ENCODE results near the gene SFTPB. TPM values are rescaled to one million over a fixed set of nuclear protein-coding genes. Genes with fewer than 3 reads are reported as not detected.

The SFTPB gene
- polyA plus RNA-seq, 1 donor from 2014 or later = not detected

DNA sequence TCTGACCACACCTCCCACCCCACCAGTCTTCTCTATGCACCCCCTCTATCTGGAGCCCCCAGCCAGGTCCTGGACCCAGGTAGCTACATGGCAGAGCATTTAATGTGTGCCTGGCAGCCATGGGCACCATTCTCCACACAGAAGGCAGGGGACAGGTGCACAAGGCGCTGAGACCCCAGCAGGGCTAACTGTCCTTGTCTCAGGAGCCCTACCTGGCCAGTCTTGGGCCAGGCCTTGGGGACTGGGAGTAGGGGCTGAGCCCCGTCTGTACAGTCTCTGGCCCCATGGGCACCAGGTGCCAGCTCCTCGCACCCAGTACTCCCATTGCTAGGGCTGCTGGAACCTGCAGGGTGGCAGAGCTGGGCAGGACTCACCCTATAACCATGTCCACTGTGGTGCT lies 29.1 kb upstream of the SFTPB start:
- Histone ChIP-seq H3K9me3 (ENCODE audit: low read length) (no peaks in the 10 kb centered on the region), H3K9me2 (ENCODE audit: insufficient read depth, low read length) (no peaks in the 10 kb centered on the region), H3F3A (ENCODE audit: insufficient read depth, low read length, poor library complexity, severe bottlenecking) (no peaks in the 10 kb centered on the region), H3K36me3 (ENCODE audit: insufficient read depth, low read length) (no peaks in the 10 kb centered on the region), H3K9ac (ENCODE audit: low read length) (no peak overlapping the region), H3K27ac (ENCODE audit: low read length) (no peak overlapping the region), H3K79me2 (replicated peaks; ENCODE audit: insufficient read depth, low read length) (no peaks in the 10 kb centered on the region), H2AFZ (ENCODE audit: low read depth, low read length) (no peak overlapping the region), H3K27me3 (ENCODE audit: insufficient read depth, low read depth, low read length) (no peaks in the 10 kb centered on the region), H3K4me2 (ENCODE audit: low read length) (no peak overlapping the region), H4K20me1 (ENCODE audit: insufficient read depth) (no peaks in the 10 kb centered on the region), H3K4me3 (ENCODE audit: low read length) (no peak overlapping the region)
- no peak for TF ChIP-seq POLR2AphosphoS5 (IDR thresholded peaks at IDR 0.05)
- no peak for TF ChIP-seq MXI1 (conservative IDR thresholded peaks at IDR 0.05; ENCODE audit: poor library complexity, severe bottlenecking)
- no peak for TF ChIP-seq REST (IDR thresholded peaks at IDR 0.05; ENCODE audit: borderline replicate concordance)
- no peak for TF ChIP-seq TAF1 (IDR thresholded peaks at IDR 0.05; ENCODE audit: low read depth)
- no peak for TF ChIP-seq SMC3 (conservative IDR thresholded peaks at IDR 0.05; ENCODE audit: poor library complexity)
- no peak for TF ChIP-seq RAD21 (conservative IDR thresholded peaks at IDR 0.05)
- TF ChIP-seq EP300 (conservative IDR thresholded peaks at IDR 0.05; ENCODE audit: poor library complexity, severe bottlenecking) = no peak
- TF ChIP-seq EZH2 (IDR thresholded peaks at IDR 0.05; ENCODE audit: borderline replicate concordance, insufficient read depth, low read length, poor library complexity, severe bottlenecking) = no peak
- TF ChIP-seq, protein P1, sequence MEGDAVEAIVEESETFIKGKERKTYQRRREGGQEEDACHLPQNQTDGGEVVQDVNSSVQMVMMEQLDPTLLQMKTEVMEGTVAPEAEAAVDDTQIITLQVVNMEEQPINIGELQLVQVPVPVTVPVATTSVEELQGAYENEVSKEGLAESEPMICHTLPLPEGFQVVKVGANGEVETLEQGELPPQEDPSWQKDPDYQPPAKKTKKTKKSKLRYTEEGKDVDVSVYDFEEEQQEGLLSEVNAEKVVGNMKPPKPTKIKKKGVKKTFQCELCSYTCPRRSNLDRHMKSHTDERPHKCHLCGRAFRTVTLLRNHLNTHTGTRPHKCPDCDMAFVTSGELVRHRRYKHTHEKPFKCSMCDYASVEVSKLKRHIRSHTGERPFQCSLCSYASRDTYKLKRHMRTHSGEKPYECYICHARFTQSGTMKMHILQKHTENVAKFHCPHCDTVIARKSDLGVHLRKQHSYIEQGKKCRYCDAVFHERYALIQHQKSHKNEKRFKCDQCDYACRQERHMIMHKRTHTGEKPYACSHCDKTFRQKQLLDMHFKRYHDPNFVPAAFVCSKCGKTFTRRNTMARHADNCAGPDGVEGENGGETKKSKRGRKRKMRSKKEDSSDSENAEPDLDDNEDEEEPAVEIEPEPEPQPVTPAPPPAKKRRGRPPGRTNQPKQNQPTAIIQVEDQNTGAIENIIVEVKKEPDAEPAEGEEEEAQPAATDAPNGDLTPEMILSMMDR (IDR thresholded peaks at IDR 0.05; ENCODE audit: poor library complexity, severe bottlenecking) = no peak

- Histone ChIP-seq H3K9me3 (ENCODE audit: low read length) (no peaks in the 10 kb centered on the region), H3K4me2 (ENCODE audit: low read length) (no peak overlapping the region), H3F3A (ENCODE audit: insufficient read depth, low read length, poor library complexity, severe bottlenecking) (no peaks in the 10 kb centered on the region), H4K20me1 (ENCODE audit: insufficient read depth) (no peaks in the 10 kb centered on the region), H3K27ac (ENCODE audit: low read length) (no peak overlapping the region), H3K9ac (ENCODE audit: low read length) (no peak overlapping the region), H3K9me2 (ENCODE audit: insufficient read depth, low read length) (no peaks in the 10 kb centered on the region), H3K27me3 (ENCODE audit: insufficient read depth, low read depth, low read length) (no peaks in the 10 kb centered on the region), H3K79me2 (replicated peaks; ENCODE audit: insufficient read depth, low read length) (no peaks in the 10 kb centered on the region), H2AFZ (ENCODE audit: low read depth, low read length) (no peak overlapping the region), H3K4me3 (ENCODE audit: low read length) (no peak overlapping the region), H3K36me3 (ENCODE audit: insufficient read depth, low read length) (no peaks in the 10 kb centered on the region)
- TF ChIP-seq RAD21 (conservative IDR thresholded peaks at IDR 0.05) (no peak), EZH2 (IDR thresholded peaks at IDR 0.05; ENCODE audit: borderline replicate concordance, insufficient read depth, low read length, poor library complexity, severe bottlenecking) (no peak), TAF1 (IDR thresholded peaks at IDR 0.05; ENCODE audit: low read depth) (no peak), REST (IDR thresholded peaks at IDR 0.05; ENCODE audit: borderline replicate concordance) (no peak), POLR2AphosphoS5 (IDR thresholded peaks at IDR 0.05) (no peak), EP300 (conservative IDR thresholded peaks at IDR 0.05; ENCODE audit: poor library complexity, severe bottlenecking) (no peak)
Observed at GRCh38 chr2:85695691-85696668, 28.0 kb upstream of the SFTPB start.
